NCI-H1048 (cell line): ENCODE results near the gene ANTXR1.

Source experiments
- DNase-seq: peaks from one replicate; lab custom pipeline; 2025; lab: John Stamatoyannopoulos, UW

ANTXR1 gene

DNA sequence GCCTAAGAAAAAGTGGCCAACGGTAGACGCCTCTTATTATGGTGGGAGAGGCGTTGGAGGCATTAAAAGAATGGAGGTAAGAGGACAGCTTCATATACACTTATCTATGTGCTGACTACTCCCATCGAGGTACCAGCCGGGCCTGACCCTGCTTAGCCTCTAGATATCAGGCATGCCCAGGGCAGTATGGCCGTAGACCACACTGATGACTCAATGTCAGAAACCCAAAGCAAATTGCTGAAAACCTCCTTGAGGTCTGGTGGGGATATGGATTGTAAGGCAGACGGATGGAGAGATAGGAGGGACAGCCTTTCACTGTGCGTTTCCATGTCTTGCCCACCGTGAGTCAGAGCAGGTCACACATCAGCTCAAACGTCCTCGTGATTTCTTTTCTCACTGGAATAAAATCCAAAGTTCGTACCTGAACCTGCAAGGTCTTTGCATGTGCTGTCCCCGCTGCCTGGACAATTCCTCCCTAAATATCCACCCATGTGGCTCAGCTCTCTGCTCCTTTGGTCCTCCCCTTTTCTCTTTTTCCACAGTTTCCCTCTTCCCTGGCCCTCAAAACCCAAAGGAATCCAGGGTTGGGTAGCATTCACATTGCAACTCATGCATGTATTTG, 168.9 kb downstream of the ANTXR1 start:
- no peak for DNase-seq

DNA sequence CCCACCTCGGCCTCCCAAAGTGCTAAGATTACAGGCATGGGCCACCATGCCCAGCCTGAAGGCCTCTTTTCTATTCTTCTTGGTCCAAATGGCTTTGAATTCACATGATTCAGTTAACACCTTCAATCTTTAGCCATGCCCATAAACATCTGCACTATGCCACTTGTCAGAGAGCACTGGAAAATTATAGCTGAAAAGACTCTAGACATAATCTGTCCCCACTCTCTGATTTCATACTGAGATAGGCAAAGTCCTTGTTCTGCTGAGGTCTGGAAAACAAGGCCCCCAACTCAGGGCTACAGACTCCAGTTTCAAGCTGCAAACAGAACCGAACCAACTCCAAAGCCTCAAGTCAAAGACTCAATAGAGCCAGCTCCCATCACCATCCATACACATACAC, 170.7 kb downstream of the ANTXR1 start:
- DNase-seq, result no peak

DNA sequence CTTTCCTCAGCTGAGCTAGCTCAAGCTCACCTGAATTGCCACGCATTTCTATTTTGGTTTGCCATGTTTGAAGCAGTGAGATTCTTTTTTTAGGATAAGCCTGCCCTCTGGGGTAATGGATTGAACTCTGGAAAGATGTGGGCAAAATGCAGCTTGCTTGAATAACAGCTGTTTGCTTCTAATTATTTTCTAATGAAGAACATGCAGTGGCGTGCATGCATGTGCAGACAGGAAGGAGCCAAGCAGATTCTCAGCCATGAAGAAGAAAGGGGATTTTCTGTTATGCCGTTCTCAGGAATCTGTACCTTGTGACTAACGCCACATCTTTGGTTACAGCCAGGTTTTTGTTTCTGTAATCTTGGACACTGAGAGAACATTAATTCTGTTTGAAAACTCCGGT, 171.2 kb downstream of the ANTXR1 start:
- no peak for DNase-seq

DNA sequence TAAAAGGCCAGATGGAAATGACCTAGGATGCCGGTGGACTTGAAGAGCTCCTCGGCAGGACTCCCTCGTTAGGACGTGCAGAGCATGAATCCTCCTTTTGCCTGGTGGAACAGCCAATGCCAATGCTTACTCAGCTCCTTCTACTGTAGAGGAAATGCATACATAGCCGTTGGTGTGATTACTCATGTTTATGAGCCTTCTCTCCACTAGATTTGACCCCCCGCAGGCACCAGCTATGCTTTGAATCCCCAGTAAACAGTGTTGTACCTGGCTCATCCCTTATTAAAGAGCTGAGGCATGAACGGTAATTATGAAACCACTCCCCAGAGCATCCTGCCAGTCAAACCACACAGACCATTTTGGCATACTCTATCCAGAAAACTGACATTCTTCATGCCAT, 172.8 kb downstream of the ANTXR1 start:
- DNase-seq, result no peak

DNA sequence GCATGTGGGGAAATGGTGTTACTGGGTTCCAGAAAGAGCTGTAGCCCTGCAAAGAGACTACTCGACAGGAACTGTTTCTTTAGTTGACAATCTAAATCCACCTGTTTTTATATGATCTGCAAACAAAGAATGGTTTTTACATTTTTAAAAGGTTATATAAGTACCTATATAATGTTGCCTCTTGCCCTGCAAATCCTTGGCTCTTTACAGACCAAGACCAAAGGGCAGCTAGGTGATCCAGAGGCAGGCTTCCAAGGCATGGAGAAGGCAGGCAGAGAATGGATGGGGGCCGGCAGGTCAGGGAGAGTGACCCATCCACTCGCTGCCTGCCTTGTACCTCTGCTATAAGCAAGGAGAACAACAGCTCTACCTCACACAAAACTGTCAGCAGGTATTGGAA, 173.6 kb downstream of the ANTXR1 start:
- DNase-seq, result no peak

- no peak for DNase-seq
Measured at GRCh38 chr2:69188182-69188900, 175.4 kb downstream of the ANTXR1 start.

DNA sequence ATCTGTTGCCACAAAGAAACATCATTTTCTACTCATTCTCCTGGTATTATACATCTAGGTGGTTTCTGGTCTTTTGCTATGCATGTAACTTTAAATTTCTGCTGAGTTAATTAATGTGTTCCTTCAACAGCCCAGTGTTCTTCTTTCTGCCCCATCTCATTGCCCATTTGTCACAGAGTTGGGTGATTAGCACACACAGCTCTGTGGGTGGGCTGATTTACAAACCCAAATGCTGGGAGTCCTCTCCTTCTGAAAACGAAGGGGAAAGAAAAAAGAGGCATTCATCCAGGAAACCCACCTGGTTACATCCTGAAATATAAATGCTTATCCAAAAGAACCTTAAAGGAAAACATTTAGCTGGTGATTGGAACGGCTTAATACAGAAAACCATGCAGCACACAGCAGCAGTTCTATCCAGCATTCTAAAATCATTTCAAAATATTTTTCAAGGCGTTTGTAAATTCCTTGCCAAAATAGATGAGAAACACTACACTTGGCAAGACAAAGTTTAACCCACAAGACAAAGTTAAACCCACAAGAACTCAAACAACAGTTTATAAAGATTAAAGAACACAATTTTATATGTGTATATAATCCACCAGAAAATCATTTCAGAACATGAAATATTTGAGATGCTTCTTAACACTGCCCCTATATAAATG, 177.9 kb downstream of the ANTXR1 start:
- DNase-seq, result no peak

- DNase-seq, result no peak
Measured at GRCh38 chr2:69191634-69192033, 178.7 kb downstream of the ANTXR1 start.

- DNase-seq, result no peak
Measured at GRCh38 chr2:69192176-69192945, 179.4 kb downstream of the ANTXR1 start.

DNA sequence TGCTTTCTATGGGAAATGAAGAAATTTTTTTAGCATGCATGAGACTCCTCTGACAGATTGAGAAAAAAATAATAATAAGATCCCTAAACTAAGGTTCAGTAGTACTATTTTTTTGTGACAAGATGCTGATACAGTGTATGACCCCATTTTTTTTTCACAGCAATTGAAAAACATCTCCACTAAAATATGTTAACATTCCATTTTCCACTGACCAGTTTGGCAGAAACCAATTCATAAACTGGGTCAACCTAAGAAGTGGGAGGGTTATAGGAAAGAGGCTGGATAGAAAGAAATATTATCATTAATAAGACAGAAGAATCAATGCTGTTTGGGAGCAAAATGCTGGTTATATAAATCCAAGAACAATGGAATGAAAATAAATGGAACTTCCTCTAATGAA, 182.7 kb downstream of the ANTXR1 start:
- no peak for DNase-seq

- DNase-seq, result no peak
Measured at GRCh38 chr2:69196327-69197117, 183.5 kb downstream of the ANTXR1 start.

DNA sequence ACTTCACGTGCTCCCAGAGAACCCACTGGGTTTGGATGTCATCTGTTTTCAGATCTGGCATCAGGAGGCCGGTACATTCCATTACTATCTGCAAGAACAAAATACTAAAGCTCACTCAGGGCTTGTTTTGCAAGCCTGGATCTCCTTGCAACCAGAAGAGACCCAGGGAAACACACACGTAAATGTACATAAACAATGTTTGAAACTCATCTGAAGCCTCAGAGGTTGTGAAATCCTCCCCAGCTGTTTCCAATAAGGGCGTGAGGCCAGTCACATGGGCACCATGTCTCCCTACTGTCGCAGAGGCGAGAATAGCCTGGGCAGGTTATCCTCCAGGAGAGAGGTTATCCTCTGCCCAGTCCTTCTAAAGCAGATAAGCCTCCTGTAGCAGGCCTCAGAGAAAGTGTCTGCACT, 187.1 kb downstream of the ANTXR1 start:
- DNase-seq, result no peak

DNA sequence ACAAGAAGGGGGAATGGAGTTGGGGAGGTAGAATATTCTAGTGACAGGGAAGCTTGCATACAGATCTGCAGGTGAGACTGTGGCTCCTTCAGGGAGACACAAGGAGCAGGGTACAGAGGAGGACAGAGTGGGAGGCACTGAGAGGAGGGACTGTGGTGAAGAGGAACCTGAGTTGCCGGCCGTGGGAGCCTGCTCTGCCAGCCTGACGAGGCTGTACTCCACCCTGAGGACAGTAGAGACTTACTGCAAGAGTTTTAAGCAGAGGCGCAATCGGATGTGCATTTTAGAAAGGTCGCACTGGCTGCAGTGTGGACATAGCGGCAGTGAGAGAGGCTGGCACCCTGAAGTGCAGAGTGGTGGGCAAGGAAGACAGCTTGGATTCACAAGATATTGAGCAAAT, 188.3 kb downstream of the ANTXR1 start:
- DNase-seq, result no peak

DNA sequence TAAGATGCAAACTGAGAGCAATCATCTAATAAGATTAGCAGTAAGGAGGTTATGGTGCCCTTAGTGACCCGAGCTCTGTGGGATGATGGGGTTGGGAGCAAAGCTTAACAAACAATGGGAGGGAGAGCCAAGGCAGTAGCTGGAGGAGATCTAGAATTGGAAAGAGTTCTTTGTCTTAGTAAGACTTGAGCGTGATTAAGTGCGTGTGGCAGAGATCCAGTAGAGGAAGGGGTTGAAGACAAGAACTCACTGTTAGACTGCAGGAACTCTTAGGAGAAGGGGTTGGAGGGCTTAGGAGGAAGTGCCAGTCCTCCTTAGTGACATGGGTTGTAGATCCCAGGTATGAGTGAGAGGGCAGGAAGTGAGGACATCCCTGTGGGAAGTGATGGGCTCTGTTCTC, 189.3 kb downstream of the ANTXR1 start:
- DNase-seq, result no peak

GRCh38 chr2:69203166-69203985, 190.4 kb downstream of the ANTXR1 start:
- DNase-seq, result no peak

DNA sequence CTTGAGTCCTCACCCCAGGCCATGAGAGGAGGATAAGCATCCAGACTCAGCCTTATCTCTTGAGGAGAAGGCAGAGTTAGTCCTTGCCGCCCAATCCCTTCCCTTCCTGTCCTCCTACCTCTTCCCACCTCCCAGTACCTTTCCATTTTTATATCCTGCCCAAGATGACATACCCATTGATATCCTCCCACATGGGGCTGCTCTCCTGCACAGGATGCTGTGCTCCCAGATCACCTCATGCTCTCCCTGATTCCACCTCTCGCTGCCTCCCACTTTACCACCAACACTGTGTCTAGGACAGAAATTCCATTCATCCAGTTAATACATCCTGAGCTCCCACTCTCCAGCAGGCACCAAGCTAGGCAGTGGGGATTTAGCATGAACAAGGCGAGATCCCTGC, 191.7 kb downstream of the ANTXR1 start:
- DNase-seq, result no peak

DNA sequence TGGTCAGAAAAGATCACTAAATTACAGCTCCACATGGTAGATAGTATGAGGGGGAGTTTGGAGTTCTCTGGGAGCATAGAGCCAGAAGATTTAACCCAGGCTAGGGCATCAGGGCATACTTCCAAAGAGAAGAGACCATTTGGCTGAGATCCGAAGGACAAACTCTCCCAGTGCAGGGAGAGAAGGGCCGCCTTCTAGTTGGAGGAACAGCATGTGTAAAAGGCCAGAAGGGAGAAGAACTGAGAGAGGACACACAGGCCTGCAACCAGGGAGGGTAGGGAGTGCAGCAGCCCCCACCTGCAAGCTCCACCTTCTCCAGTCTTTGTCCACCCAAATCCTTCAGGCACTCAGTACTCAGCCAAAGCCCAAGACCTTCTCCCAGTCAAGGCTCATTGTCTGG, 192.1 kb downstream of the ANTXR1 start:
- no peak for DNase-seq

DNA sequence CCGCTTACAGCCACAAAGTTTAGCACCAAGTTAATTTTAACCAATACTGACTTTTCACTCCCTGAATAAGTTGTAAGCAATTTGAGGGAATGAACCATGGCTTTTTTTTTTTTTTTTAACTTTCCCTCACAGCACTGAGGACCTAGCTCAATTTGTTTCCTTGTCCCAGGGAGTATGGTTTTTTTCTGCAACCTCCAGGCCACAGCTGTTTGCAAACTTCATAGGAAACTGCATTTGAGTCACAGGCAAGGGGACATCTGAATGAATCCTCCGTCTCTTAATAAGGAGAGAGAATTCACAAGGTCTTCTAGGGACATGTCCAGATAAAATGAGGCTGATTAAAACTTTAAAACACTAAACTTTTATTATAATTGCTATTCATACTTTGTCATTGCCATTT, 192.5 kb downstream of the ANTXR1 start:
- no peak for DNase-seq

DNA sequence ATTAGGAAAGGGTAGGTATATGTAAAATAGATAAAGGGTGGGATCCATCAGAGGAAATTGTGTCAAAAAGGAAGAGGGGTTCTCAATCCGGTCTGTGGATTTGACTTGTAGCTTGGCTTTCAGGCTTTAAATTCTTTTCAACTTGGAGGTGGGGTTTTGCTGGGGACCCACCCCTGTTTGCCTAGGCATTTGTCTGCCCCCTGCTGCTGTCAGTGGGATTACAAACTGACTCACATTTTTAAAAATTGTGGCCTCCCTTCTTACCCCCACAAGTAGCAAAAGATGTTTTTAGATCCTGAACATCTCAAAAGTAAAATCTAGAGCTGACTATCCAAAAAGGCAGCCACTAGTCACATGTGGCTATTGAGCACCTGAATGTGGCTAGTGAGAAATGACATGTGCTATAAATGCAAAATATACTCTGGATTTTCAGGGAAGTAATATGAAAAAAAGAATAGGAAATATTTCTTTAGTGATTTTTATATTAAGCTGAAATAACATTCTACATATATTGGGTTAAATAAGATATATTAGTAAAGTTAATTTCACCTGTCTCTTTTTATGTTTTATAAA, 195.1 kb downstream of the ANTXR1 start:
- no peak for DNase-seq

DNA sequence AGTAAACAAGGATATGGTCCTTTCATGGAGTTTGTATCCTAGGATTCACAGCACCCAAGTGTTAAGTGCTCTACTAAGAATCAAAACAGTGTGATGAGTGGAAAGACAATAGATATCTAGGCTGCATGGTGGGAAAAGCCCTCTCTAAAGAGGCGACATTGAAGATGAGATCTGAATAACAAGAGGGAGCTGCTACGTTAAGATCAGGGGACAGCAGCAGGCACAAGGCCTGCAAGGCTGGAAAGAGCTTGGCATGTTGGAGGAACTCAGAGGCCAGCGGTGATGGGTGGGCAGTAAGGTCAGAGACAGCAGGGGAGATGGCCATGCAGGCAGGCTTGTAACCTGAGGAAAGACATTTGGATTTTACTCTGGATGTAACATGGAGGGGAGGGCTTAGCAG, 196.5 kb downstream of the ANTXR1 start:
- DNase-seq, result no peak

GRCh38 chr2:69210385-69210784, 197.4 kb downstream of the ANTXR1 start:
- DNase-seq, result no peak
